ENCODE measurements around the gene PRKG1. TPM values are rescaled to one million over a fixed set of nuclear protein-coding genes. Genes with fewer than 3 reads are reported as not detected.

The PRKG1 gene
- total RNA-seq, 1 experiment from 2014 or later, result 16.5 TPM

- TF ChIP-seq ARID4B (CRISPR knock-in tag; IDR thresholded peaks at IDR 0.05; ENCODE audit: borderline replicate concordance) (no peak), ATF3 (CRISPR knock-in tag; conservative IDR thresholded peaks at IDR 0.05) (no peak), SMAD4 (CRISPR knock-in tag; IDR thresholded peaks at IDR 0.05) (no peak), AR (CRISPR knock-in tag; IDR thresholded peaks at IDR 0.05) (no peak), CTCF (IDR thresholded peaks at IDR 0.05) (no peak)
Measured at GRCh38 chr10:51375790-51376189, 301.5 kb downstream of the PRKG1 start (continued).

GRCh38 chr10:51377070-51377931, 303.0 kb downstream of the PRKG1 start:
- Mint-ChIP-seq H3K36me3 (no peaks in the 10 kb centered on the region), H3K4me3 (no peak overlapping the region), H3K27ac (no peak overlapping the region), H3K27me3 (ENCODE audit: low read depth) (no peaks in the 10 kb centered on the region), H3K9me3 (no peaks in the 10 kb centered on the region), H3K4me1 (peaks cover 11% of the 10 kb centered on the region)
- POLR2A ChIA-PET, result no interaction called here
- DNase-seq (ENCODE audit: low spot score), result peak; percentile 16
- peak; percentile 82 for ATAC-seq
- CTCF ChIA-PET, result interaction anchor here (1.1 to 2.3 kb wide), 3 partner anchors 8 to 206 kb away, joined by 3 to 14 read pairs (median 11); no protein-coding TSS in a partner anchor
- TF ChIP-seq FOXP4 (CRISPR knock-in tag; IDR thresholded peaks at IDR 0.05), result no peak
- no peak for TF ChIP-seq SMAD4 (CRISPR knock-in tag; IDR thresholded peaks at IDR 0.05)
- TF ChIP-seq PRDM15 (CRISPR knock-in tag; IDR thresholded peaks at IDR 0.05), result no peak
- no peak for TF ChIP-seq NFATC4 (CRISPR knock-in tag; IDR thresholded peaks at IDR 0.05)
- TF ChIP-seq ESRRA (CRISPR knock-in tag; IDR thresholded peaks at IDR 0.05; ENCODE audit: borderline replicate concordance), result no peak
- TF ChIP-seq TEAD4 (CRISPR knock-in tag; IDR thresholded peaks at IDR 0.05), result no peak
- no peak for TF ChIP-seq CDX4 (CRISPR knock-in tag; IDR thresholded peaks at IDR 0.05; ENCODE audit: borderline replicate concordance)
- TF ChIP-seq NFYB (CRISPR knock-in tag; conservative IDR thresholded peaks at IDR 0.05; ENCODE audit: low read depth), result no peak
- no peak for TF ChIP-seq ZBTB43 (CRISPR knock-in tag; IDR thresholded peaks at IDR 0.05)

Data from WTC11 (cell line).